Thyroid gland (tissue), 4 donors: ENCODE measurements around the gene CPA1. TPM values are rescaled to one million over a fixed set of nuclear protein-coding genes. Genes with fewer than 3 reads are reported as not detected.

Source experiments
- DNase-seq, 2 donors: peaks; one replicate each; pipeline ENCODE4 v3.0.0-alpha.2; 2019
- H3K27ac ChIP-seq, 3 donors: fragments of 200-600 bp; sonication (generic); 1 replicate in 2 of 3; 2 replicates in 1 of 3; pipeline ENCODE4 v1.5.1; 2016 to 2019; ENCODE audit warnings: mild to moderate bottlenecking in 1 of 3, moderate library complexity in 1 of 3
- H3K27me3 ChIP-seq: fragments of 200-600 bp; sonication (generic); one replicate; pipeline ENCODE4 v1.5.1; 2019
- H3K36me3 ChIP-seq, 2 donors: fragments of 200-600 bp; sonication (generic); one replicate each; pipeline ENCODE4 v1.5.1; 2016 to 2019
- H3K4me1 ChIP-seq, 2 donors: fragments of 200-600 bp; sonication (generic); one replicate each; pipeline ENCODE4 v1.5.1; 2017 to 2019
- H3K4me3 ChIP-seq, 3 donors: fragments of 200-600 bp; sonication (generic); replicated peaks in 1 of 3; 1 replicate in 2 of 3; 2 replicates in 1 of 3; pipeline ENCODE4 v1.5.1; 2016; ENCODE audit warnings: mild to moderate bottlenecking in 1 of 3
- H3K9me3 ChIP-seq: fragments of 200-600 bp; sonication (generic); one replicate; pipeline ENCODE4 v1.5.1; 2017
- POLR2A ChIP-seq, 2 donors: fragments of 450-650 bp; IDR thresholded peaks; one replicate each; pipeline ENCODE4 v1.6.1; 2017; ENCODE audit warnings: antibody characterized with exemption in 2 of 2, mild to moderate bottlenecking in 2 of 2, moderate library complexity in 1 of 2
- WGBS, 2 donors: methylation state at CpG; one replicate each; pipeline ENCODE4 v1.1.5; 2017; 5-methylcytosine and 5-hydroxymethylcytosine counted together
- intact Hi-C: fragments of 100-400 bp; cut with DNase I; formaldehyde crosslinking; loops from one replicate; pipeline ENCODE4 v1.15.1; 2023
- total RNA-seq, 4 donors: library from RNA; depleted of rRNA; stranded (reverse); fragments of >200 nt; gene quantifications; one replicate each; pipeline ENCODE4 v1.2.3, GENCODE V29; 2016
- TF ChIP-seq, protein P1 (sequence below), 6 experiments: fragments of 200-600 bp in 3 of 6; fragments of 450-650 bp in 3 of 6; sonication (generic) in 3 of 6; IDR thresholded peaks; one replicate each; pipeline ENCODE4 v1.5.1; 2016 to 2019; ENCODE audit warnings: antibody characterized with exemption in 6 of 6, mild to moderate bottlenecking in 2 of 6, inconsistent platforms in 1 of 6, moderate library complexity in 1 of 6

CPA1 gene
- total RNA-seq, 4 donors from 2014 or later, result 1.3 TPM; not detected in 3

DNA sequence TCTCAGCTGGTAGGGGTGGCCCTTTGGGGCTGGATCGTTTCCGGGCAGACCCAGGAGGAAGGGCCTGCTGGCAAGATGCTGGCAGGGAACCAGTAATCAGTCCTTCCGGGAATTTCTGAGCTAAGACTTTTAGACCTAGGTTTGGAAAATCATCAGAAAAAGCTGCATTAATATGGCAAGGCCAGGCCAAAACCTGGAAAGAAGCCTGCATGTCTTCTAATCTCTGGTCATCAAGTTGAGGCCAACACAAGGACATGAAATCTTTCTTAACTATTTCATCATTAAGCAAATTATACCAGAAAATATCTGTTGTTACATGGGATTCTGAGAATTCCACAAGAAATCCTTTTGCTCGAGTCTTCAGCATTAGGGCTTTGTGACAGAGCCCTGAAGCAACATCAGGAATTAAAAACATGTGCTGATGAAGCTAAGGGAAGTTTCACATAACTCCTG is 19.9 kb downstream of the CPA1 start:
- no peak overlapping the region for H3K27ac ChIP-seq
- TF ChIP-seq, protein P1, sequence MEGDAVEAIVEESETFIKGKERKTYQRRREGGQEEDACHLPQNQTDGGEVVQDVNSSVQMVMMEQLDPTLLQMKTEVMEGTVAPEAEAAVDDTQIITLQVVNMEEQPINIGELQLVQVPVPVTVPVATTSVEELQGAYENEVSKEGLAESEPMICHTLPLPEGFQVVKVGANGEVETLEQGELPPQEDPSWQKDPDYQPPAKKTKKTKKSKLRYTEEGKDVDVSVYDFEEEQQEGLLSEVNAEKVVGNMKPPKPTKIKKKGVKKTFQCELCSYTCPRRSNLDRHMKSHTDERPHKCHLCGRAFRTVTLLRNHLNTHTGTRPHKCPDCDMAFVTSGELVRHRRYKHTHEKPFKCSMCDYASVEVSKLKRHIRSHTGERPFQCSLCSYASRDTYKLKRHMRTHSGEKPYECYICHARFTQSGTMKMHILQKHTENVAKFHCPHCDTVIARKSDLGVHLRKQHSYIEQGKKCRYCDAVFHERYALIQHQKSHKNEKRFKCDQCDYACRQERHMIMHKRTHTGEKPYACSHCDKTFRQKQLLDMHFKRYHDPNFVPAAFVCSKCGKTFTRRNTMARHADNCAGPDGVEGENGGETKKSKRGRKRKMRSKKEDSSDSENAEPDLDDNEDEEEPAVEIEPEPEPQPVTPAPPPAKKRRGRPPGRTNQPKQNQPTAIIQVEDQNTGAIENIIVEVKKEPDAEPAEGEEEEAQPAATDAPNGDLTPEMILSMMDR (IDR thresholded peaks at IDR 0.05), result no peak
- no peak for TF ChIP-seq POLR2A (IDR thresholded peaks at IDR 0.05)

DNA sequence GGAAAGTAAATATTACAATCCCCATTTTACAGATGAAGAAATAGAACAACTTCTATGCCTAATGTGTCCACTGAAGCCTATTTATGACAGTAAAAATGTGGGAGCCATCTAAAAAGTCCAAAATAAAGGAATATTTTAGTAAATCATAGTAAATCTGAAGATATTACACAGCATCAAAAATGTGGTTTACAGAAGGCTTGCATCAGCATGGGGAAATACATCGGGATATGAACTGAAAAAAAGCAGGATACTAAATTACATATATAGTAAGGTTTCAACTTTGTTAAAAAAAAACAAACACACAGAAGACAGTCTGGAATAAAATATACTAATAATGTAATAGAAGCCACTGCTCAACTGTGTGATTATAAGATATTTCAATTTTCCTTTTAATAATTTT is 20.8 kb downstream of the CPA1 start:
- intact Hi-C loops, result no loop called here

More for the DNA sequence above, 19.9 kb downstream of the CPA1 start:
- H3K4me1 ChIP-seq, result no peaks in the 10 kb centered on the region
- 69 to 73% methylated on average over 4 of the region's 4 CpGs for WGBS, 2 donors
- no peak overlapping the region for H3K4me3 ChIP-seq
- H3K27me3 ChIP-seq, result no peaks in the 10 kb centered on the region
- no peaks in the 10 kb centered on the region for H3K36me3 ChIP-seq
- intact Hi-C loops, result no loop called here
- H3K9me3 ChIP-seq, result no peaks in the 10 kb centered on the region
- DNase-seq, result no peak

DNA sequence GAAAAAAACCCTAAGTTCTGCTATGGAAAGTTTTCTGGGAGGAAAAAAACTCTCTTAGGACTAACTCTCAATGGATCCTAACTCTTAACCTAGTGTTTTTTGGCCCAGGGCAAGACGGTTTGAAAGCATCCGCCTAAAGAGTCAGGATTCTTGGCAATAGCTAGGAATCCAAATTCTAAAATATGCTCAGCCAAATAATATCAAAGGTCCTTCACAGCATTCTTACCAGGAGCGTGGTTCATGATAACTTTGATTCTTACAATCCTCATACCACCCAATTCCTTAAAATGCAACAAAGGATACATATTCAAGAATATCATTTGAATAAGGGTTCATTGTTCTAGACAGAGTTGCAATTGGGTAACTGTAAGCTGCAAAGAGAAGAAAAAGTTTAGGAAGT is 21.3 kb downstream of the CPA1 start:
- DNase-seq, result no peak
- Histone ChIP-seq H3K27me3 (no peaks in the 10 kb centered on the region), H3K4me1 (no peaks in the 10 kb centered on the region), H3K36me3 (no peaks in the 10 kb centered on the region), H3K27ac (no peak overlapping the region), H3K9me3 (no peaks in the 10 kb centered on the region), H3K4me3 (no peak overlapping the region)
- intact Hi-C loops, result no loop called here
- TF ChIP-seq, protein P1 (IDR thresholded peaks at IDR 0.05), result no peak
- no peak for TF ChIP-seq POLR2A (IDR thresholded peaks at IDR 0.05)
- WGBS, 2 donors, result 79 to 82% methylated on average over 3 of the region's 3 CpGs

More for the DNA sequence above, 20.8 kb downstream of the CPA1 start:
- no peak for TF ChIP-seq POLR2A (IDR thresholded peaks at IDR 0.05)
- TF ChIP-seq, protein P1 (IDR thresholded peaks at IDR 0.05), result no peak
- Histone ChIP-seq H3K27me3 (no peaks in the 10 kb centered on the region), H3K9me3 (no peaks in the 10 kb centered on the region), H3K4me1 (no peaks in the 10 kb centered on the region), H3K36me3 (no peaks in the 10 kb centered on the region), H3K27ac (no peak overlapping the region), H3K4me3 (no peak overlapping the region)
- DNase-seq, result no peak
- WGBS, 2 donors, result 78 to 84% methylated on average over 1 of the region's 1 CpG

DNA sequence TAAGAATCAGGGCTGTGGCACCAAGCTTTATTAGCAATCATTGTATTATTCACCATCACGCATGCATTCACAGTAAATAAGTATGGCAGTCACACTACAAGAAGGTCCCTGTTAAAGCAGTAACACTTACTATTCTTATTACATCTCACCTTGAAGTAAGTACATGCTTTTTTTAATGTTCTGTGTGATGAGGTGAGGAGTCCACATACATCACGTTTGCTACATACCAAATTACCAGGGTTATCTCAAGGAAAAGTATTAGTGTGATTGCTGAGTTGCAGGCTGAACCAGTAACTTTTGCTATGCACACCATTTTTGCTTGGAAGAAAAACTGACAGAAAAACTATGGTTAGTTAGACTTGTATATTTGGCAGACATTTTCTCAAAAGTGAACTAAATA is 24.7 kb downstream of the CPA1 start:
- TF ChIP-seq, protein P1 (IDR thresholded peaks at IDR 0.05), result no peak
- TF ChIP-seq POLR2A (IDR thresholded peaks at IDR 0.05), result no peak
- 83 to 89% methylated on average over 2 of the region's 2 CpGs for WGBS, 2 donors
- intact Hi-C loops, result no loop called here
- DNase-seq, result no peak
- Histone ChIP-seq H3K27me3 (no peaks in the 10 kb centered on the region), H3K4me3 (no peak overlapping the region), H3K27ac (no peak overlapping the region), H3K36me3 (no peaks in the 10 kb centered on the region), H3K4me1 (peaks cover 0 to 4% of the 10 kb centered on the region in 2 donors), H3K9me3 (no peaks in the 10 kb centered on the region)

DNA sequence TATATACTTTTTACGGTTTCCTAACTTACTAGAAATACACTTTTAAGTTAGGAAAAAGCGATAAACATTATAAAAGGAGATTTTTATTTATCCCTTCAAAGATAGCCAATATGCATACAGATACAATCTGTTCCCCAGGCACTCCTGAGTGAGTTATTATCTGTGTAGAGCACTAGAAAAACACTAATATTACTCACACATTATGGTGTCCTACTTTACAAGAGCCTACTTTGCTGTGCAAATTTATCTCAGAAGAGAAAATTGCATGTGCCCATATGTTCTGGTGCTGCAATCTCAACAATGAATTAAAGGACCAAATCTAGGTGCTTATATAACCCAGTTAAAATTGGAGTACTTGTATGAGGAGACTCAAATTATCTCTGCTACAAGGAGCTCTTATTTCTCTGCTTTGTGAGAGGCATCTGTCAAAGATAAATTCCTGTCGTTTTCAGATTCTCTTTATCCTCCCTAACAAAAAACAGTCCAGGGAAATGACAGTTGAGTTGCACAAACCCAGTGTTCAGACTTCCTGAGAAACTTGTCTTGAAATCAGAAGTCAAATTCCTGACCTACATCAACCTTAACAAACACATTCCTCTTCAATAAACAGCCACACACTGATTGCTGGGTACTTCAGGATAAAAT is 28.9 kb downstream of the CPA1 start:
- no peaks in the 10 kb centered on the region for H3K9me3 ChIP-seq
- H3K4me3 ChIP-seq, result no peak overlapping the region
- no peaks in the 10 kb centered on the region for H3K36me3 ChIP-seq
- 73 to 74% methylated on average over 3 of the region's 3 CpGs for WGBS, 2 donors
- intact Hi-C loops, result no loop called here
- H3K27me3 ChIP-seq, result no peaks in the 10 kb centered on the region
- no peak for TF ChIP-seq POLR2A (IDR thresholded peaks at IDR 0.05)
- TF ChIP-seq, protein P1 (IDR thresholded peaks at IDR 0.05), result no peak
- DNase-seq, result no peak
- peaks cover 0 to 4% of the 10 kb centered on the region in 2 donors for H3K4me1 ChIP-seq
- H3K27ac ChIP-seq, result no peak overlapping the region
